ENCODE measurements around the gene ANKRD65.
"Not testable (repeated sequence)": the region's sequence is repeated elsewhere in the genome, so short reads cannot be mapped to it uniquely, and the experiment has no call there.

The ANKRD65 gene

GRCh38 chr1:1371746-1372711 lies 49.0 kb downstream of the ANKRD65 start:
- no peak for DNase-seq (ENCODE audit: low read depth in 2 of 2)

DNA sequence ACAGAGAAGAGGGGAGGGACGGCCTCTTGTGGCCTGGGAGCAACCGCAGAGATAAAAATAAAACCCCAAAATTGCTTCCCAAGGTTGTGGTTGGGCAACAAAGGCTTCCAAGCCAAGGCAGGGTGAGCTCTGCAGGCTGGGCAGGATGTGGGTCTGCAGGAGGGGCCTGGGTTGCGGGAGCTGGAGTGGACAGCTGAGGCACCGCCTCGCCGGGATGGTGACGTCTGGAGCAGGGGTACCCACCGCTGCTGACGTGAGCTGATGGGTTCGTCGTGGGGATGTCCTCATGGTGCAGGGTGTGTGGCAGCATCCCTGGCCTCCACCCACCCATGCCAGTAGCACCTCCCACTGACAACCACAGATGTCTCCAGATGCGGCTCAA lies 49.7 kb downstream of the ANKRD65 start:
- DNase-seq (ENCODE audit: low read depth in 2 of 2): no peak

- no peak for DNase-seq (ENCODE audit: low read depth in 2 of 2)
These were observed 50.2 kb downstream of the ANKRD65 start for GRCh38 chr1:1370771-1371300.

DNA sequence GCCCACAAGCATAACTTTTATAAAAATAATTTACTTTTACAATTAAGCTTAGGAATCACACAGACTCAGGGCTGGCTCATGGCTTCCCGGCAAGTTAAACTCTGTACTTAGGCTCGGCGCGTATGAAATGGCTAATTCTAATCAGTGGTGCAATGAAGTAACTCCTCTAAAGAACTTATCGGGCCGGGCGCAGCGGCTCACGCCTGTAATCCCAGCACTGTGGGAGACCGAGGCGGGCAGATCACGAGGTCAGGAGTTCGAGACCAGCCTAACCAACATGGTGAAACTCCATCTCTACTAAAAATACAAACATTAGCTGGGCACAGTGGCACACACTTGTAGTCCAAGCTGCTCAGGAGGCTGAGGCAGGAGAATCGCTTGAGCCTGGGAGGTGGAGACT lies 51.0 kb downstream of the ANKRD65 start:
- not testable (repeated sequence) for DNase-seq (ENCODE audit: low read depth in 2 of 2)

All from fibroblast of skin of left quadriceps (primary cell).